GM13976 (cell line): ENCODE data around the gene DUS3L.
"Not testable (repeated sequence)": the region's sequence is repeated elsewhere in the genome, so short reads cannot be mapped to it uniquely, and the experiment has no call there.

ENCODE experiments used
- DNase-seq: peaks from one replicate; pipeline ENCODE4 v3.0.0; 2012; ENCODE audit warnings: low spot score
- in situ Hi-C: fragments of 300-500 bp; cut with MboI; formaldehyde crosslinking; loops from one replicate; pipeline ENCODE4 v1.12.0; 2022; ENCODE audit warnings: low sequenced_read_pairs, mixed read lengths, inconsistent platforms; ENCODE audit not compliant: unreplicated experiment
- TF ChIP-seq, protein P1 (sequence below): IDR thresholded peaks from 2 replicates; pipeline ENCODE4 v1.5.1; 2012; ENCODE audit warnings: borderline replicate concordance, mild to moderate bottlenecking; ENCODE audit not compliant: insufficient read depth; ENCODE audit errors: extremely low read depth, missing control alignments, control extremely low read depth

The DUS3L gene

DNA sequence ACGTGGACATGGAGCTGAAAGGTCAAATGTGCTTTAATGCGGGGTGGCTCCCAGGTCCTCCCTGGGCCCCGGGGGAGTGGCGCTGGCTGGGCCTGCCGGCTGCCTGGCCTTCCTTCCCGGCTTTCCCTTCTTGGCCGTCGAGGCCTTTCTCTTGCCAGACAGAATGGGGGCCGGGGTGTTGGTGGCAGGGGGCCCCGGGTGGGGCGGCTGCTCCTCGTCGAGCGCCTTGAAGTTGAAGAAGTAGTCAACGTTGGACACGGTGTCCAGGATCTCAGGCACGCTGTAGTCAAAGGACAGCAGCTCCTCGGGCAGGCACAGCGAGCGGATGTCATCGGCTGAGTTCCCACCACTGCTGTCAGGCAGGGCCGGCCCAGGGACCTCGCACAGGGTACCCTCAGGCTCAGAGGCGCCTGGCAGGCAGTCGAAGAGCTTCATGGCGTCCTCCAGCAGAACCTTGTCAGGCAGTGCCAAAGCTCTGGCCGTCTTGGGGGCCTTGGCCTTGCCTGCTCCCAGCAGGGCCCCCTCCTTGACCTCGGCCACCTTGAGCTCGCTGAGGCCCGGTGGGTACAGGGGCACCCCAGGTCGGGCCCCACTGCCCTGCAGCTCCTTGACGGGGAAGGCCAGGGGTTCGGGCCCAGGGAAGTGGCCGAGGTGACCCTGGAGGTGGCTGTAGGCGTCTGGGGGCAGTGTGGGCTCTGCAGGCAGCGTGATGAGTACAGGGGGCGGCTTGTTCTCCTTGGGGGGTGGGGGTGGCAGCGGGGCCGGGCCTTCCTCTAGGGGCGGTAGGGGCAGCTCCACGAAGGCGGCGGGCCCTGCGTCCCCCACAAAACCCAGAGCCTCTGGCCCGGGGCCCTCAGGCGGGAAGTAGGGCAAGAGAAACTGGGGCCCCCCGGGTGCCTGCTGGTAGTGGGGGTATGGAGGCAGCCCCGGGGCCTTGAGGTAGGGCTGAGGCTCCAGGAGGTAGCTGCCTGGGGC is 7.7 kb downstream of the DUS3L start:
- no peak for DNase-seq
- in situ Hi-C loops: no loop called here
- TF ChIP-seq, protein P1, sequence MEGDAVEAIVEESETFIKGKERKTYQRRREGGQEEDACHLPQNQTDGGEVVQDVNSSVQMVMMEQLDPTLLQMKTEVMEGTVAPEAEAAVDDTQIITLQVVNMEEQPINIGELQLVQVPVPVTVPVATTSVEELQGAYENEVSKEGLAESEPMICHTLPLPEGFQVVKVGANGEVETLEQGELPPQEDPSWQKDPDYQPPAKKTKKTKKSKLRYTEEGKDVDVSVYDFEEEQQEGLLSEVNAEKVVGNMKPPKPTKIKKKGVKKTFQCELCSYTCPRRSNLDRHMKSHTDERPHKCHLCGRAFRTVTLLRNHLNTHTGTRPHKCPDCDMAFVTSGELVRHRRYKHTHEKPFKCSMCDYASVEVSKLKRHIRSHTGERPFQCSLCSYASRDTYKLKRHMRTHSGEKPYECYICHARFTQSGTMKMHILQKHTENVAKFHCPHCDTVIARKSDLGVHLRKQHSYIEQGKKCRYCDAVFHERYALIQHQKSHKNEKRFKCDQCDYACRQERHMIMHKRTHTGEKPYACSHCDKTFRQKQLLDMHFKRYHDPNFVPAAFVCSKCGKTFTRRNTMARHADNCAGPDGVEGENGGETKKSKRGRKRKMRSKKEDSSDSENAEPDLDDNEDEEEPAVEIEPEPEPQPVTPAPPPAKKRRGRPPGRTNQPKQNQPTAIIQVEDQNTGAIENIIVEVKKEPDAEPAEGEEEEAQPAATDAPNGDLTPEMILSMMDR: no peak

DNA sequence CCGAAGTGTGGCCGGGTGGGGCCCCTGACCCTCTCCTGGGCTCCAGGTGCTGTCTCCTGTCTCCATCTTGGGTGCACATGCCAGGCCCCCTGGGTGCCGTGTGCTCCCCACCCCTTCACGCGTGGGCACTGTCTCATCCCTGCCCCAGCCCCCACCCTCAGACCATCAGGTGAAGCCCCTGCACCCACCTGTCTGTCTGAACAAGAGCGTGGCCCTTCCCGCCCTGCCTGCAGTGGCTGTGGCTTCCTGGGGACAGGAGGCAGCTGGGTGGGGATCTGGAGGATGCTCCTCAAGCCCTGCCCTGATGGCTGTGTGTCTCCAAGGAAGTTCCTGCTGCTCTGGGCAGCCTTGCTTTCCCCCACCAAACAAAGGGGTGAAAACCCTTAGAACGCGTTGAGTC is 8.6 kb downstream of the DUS3L start:
- in situ Hi-C loops: no loop called here
- no peak for DNase-seq
- TF ChIP-seq, protein P1: no peak

DNA sequence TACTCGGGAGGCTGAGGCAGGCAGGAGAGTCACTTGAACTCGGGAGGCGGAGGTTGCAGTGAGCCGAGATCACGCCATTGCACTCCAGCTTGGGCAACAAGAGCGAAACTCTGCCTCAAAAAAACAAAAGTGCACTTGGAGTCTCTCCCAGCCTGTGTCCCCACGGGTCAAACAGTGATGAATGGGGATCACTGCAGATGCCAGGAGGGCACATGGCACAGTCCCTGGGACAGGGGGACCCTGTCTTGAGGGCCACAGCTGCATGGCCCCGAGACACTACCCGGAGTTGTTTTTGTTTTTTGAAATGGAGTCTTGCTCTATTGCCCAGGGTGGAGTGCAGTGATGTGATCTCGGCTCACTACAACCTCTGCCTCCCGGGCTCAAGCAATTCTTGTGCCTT is 10.0 kb downstream of the DUS3L start:
- DNase-seq, in situ Hi-C loops: not testable (repeated sequence)

DNA sequence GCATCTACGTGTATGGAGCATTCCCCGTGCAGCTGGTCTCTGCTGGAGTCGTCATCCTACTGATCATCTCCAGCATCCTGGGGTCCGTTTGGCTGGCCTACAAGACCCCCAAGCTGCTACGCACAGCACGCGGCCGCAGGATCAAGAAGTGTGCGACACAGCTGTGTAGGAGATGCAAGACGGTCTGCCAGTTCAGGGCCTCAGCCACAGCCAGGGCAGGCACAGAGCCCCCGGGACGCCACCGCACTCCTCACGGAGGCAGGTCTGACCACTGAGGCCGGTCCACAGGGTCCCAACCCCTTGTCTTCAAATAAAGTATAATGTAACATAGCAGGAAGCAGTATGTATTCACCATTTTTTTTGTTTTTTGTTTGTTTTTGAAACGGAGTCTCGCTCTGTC is 12.6 kb downstream of the DUS3L start:
- DNase-seq: no peak
- TF ChIP-seq, protein P1: no peak
- in situ Hi-C loops: no loop called here

DNA sequence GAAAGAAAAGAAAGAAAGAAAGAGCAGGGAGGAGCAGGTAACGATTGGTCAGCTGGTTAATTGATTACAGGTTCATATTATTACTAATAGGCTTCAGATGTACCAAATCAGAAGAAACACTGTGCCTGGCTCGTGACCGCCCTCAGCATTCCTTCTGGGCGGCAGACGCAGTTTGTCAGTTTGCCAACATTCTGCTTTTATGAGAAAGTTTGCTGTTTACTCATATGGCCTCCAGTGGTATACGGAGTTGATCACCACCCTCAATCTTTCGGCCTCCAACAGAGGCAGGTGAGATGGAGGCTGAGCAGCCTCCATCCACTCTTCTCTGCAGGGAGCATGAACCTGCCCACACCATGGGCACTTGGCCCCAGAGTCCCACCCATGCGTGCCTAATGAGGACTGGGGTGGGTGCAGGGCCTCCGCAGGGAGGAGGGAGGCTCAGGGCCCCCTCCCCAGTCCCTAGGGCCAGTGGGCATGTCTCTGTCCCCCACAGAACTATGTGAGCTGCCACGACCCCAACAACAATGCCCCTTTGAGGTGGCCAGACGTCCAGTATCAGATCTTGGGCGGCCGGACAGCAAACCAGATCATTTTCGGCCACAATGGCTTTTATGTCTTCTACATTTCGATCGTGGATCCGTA is 15.2 kb downstream of the DUS3L start:
- in situ Hi-C loops: no loop called here
- no peak for DNase-seq
- TF ChIP-seq, protein P1: no peak

DNA sequence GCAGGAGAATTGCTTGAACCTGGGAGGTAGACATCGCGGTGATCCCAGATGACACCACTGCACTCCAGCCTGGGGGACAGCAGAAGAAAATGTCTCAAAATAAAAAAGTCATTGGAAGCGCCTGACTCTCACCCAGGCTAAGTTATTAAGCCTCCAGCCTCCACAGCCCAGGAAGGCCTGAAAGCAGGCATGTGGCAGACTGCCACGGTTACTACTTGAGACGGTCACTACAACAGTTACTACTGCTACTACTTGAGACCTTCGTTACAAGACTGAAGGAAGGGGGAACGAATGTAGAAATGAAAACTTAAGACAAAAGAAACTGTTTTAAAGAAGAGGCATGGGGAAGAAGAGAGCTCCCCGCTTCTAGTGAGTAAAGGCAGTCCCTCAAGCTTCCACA is 16.0 kb downstream of the DUS3L start:
- TF ChIP-seq, protein P1: no peak
- DNase-seq: no peak
- in situ Hi-C loops: no loop called here

DNA sequence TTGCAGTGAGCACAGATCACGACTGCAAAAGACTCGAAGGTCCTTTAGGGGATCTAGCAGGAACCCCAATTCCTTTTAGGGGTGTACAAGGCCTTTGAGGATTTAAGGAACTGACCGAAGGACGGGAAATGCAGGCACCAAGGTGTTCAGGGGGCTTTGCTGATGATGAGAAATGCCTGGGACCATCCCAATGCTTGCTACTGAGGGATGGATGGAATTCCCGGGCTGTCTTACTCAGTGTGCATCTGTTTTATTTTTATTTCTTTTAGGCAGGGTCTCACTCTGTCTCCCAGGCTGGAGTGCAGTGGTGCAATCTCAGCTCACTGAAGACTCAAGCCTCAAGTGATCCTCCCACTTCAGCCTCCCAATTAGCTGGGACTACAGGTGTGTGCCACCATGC is 17.7 kb downstream of the DUS3L start:
- TF ChIP-seq, protein P1: no peak
- in situ Hi-C loops: no loop called here
- no peak for DNase-seq
